ENCODE data around the gene CDH20.

CDH20 gene

DNA sequence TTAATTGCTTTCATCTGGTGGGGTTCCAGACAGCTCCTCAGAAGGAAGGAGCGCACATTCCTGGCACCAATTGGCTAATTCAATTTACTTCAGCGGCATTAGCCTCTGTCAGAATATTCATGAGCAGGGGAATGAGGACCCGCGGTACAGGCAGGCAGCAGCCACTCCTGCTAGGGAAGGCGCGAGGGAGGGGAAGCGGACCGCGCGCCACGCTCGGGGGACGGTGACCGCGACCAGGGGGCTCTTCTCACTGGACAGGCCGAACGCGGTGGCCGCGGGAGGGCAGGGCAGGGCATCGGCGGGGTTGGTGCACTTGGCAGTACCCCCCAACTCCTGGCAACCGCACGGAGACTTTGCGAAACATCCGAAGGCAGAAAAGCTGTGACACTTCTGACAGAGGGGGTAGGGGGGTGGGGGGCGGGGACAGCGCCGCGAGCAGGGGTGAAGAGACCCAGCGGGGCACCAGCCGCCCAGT, at the start of gene CDH20:
Gene CDH20 (plus strand): TSS at position 160 of the 475 bp plus-strand sequence.
- no peak for DNase-seq

DNA sequence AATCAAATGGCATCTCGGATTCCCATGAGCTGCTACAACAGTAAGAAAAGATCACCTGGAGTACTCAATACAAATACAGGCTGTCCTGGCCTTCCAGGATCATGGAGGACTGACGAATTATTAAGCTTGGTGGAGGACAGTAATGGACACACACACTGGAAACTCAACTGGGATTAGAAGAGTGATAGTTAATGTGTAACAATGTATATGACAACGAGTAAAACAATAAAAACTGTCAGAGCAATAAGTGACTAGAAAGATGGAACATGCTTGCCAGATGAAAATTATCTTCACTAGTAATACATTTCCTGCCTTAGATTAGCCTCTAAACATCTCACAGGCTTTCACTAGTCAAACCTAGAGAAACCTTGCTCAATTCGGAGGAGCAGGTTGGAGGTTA, 49.2 kb upstream of the CDH20 start:
- DNase-seq = no peak

DNA sequence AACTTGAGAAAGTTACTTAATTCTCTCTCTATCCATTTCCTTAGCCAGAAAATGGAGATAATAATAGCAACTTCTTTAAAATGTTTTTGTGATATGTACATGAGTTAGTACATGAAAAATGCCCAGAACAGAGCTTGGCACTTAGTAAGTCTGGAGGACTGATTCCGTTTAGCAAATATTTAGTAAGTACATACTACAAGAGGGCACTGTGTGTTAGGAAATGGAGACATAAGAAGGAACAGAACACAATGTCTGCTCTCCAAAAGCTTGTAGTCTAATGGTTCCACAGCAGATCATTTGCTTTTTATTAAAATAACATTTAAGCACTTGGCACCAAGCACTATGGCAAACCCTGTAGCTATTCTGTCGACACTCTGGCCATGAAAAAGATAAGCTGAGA, 47.5 kb upstream of the CDH20 start:
- DNase-seq = no peak

GRCh38 chr18:61286867-61287266, 46.4 kb upstream of the CDH20 start:
- no peak for DNase-seq

DNA sequence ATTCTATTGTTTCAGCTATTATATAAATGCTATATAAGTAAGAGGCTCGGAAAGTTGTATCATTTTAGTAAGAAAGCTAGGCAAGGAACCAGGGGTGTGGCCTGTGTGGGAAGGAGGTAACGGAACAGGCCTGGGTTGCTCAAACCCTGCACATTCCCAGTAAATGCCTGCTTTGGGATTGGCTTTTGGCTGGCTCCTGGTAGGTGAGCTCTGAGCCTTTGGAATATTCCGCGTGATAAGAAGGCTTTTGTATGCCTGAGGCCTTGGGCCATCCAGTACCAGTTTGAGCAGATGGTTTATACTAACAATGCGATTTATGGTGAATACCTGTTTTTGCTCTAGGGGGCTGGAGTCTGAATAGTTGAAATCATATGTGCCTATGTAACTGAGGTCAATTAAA, 42.6 kb upstream of the CDH20 start:
- DNase-seq = no peak

GRCh38 chr18:61292280-61293035, 40.8 kb upstream of the CDH20 start:
- no peak for DNase-seq

- DNase-seq = no peak
These were observed 38.1 kb upstream of the CDH20 start for GRCh38 chr18:61295153-61295552.

DNA sequence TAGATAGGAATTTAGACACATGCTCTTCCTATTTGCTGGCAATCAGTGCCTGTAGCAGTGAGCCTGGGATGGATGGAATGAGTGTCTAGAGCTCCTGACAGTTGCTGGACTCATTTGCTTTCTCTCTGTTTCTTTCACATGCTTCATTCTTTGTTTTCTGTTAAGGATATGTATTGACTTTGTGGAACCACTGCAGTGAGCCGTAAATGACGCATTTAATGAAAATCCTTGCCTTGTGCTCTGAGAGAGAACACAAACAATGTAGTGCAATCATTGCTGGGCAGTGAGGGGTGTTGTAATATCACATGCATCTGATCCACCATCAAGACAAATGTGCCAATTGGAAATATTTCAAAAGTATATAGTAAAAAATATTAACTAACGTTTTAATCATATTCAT, 25.2 kb upstream of the CDH20 start:
- no peak for DNase-seq

GRCh38 chr18:61308795-61309393, 24.3 kb upstream of the CDH20 start:
- no peak for DNase-seq

- peak; percentile 2 for DNase-seq
These were observed 10.9 kb upstream of the CDH20 start for GRCh38 chr18:61322265-61322873.

- DNase-seq = no peak
These were observed 9.3 kb upstream of the CDH20 start for GRCh38 chr18:61323951-61324350.

DNA sequence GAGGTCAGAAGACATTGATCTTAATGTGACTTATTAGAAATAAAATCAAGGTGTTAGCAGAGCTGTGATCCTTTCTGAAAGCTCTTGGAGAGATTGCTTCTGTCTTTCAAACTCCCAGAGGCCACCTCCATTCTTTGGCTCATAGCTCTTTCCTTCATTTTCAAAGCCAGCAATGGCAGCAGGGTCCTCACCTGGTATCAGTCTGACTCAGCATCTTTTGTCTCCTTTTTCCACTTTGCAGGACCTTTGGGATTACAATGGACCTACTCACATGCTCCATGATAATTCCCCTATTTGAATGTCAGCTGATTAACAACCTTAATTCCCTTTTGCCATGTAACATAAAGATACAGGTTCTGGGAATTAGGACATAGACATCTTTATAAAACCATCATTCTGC, 6.8 kb upstream of the CDH20 start:
- DNase-seq = no peak

DNA sequence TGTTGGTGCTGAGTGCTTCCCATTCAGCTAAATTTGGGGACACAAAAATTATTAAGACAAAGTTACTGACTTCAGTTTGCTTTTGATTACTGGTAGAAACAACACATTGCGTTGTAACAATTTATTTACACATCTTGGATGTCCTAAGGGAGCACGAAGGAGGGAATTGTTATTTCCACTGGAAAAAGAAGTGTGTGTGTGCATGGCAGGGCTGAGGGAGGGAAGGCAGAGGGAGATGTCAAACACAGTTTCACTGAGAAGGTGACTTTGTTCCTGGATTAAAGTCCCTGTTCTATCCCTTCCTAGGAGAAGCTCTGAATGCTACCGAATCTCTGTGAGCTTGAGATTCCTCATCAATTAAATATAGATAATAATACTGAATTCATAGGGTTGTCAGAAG, 3.8 kb upstream of the CDH20 start:
- no peak for DNase-seq

- no peak for DNase-seq
These were observed 2.2 kb upstream of the CDH20 start for GRCh38 chr18:61331051-61331450.

- no peak for DNase-seq
These were observed 688 bp downstream of the CDH20 start for GRCh38 chr18:61333746-61334490.

DNA sequence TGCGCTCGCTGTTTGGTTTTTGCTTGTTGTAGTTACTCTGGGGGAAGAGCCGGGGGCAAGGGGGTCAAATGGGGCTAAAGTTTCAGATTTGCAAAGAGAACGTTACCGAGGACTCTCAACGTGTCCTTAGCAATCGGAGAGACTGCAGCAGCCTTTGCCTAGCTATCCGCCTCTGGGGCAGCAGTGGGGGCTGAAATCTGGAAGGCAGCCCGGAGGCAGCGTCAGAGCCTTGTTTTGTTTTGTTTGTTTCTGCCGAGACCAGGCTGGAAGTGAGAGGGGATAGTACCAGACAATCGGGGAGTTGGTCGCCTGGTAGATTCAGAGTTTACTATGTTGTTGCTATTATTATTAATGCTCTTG, 1.2 kb downstream of the CDH20 start:
- no peak for DNase-seq

DNA sequence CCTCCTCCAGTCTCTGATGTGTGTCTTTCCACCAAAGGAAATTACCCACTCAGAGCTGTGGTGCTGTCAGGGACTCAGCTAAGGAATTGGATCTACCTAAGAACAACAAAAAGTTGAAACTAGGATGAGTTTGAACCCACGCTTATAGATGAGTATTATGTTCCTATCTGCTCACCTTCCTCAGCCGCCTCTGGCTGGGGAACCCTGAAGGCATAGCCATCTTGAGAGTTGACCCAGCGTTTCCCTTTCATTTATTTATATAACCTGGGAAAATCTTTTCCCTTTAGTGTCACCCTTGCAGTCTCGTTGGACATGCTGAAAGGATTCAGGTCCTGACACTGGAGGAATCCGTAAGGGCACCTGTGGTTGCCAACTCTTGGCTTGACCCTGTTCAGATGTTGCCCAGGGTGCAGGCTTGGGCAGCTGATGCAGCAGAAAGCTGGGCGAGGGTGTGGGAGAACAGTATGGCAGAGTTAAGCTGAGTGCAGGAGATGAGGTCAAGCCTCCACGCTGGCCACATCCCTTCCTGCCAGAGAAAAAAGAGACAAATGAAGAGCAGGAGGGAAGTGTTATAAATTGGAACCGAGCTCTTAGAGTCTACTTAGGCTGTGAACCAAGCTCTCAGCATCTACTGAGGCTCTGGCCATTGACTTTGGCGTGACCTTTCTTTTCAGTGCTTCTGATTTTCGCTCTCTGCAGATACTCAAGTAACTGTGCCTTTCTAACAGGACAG, 1.9 kb downstream of the CDH20 start:
- no peak for DNase-seq

- DNase-seq = no peak
These were observed 2.7 kb downstream of the CDH20 start for GRCh38 chr18:61335684-61336555.

DNA sequence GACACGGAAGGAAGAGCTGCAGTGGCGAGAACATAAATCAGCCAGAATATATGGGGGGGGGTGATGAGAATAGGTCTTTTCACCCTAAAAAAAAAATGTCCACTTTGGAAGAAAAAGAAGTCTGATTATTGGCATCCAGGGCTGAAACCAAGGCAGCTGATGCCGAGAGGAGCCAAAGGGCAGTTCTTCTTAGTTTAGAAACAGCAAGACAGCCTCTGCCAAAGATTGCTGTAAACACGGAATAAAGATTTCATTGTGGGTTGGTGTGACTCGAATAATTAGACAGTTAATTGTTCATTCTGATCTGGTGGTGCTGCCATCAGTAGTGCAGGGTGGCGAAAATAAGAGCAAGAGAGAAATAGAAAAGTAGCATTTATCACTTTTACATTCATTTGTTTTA, 3.5 kb downstream of the CDH20 start:
- no peak for DNase-seq

DNA sequence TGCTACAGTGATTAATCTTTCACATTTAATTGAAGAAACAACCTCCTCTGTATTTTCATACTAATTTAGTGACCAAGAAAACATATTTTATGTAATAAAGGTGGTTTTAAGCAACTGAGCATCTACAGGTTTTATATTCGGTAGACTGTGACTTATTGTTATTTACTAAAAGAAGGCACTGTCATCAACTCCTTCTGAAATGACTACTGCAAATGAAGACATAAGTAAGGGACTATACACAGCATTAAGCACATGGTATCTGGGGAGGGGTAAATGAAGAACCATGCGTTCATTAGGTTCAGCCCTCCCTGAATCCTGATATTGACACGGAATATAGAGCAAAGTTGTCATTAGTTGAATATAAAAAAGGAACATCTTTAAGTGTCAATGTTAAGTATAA, 4.3 kb downstream of the CDH20 start:
- DNase-seq = no peak

DNA sequence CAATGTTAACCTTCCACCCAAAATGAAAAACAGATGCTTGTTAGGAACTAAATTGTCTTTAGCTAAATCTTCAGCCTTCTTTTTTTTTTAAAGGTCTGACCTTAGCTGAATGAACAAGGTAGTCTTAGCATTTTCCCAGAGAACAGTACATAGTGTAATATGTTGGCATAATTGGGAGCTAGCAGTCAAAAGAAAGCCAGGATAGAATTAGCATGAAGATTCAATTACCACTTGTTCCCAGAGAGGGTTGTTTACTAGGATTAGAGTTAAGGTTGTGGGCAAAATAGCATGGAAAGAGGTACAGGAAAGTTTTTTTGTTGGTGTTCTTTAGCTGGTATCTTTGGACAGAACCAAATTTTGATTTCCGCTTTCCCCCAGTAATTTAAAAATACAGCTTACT, 6.9 kb downstream of the CDH20 start:
- DNase-seq = no peak

- DNase-seq = no peak
These were observed 15.0 kb downstream of the CDH20 start for GRCh38 chr18:61348230-61348629.

All from activated CD4-positive, alpha-beta T cell treated with anti-CD3 and anti-CD28 coated beads, Interleukin-2, amount 50 U/mL, for 1 hour (primary cell).